Ectodermal cell (in vitro differentiated cells): ENCODE measurements around the gene BACH2.

ENCODE experiments used
- H3K27ac ChIP-seq: 2 replicates; pipeline ENCODE4 v1.7.0; 2013; ENCODE audit warnings: mild to moderate bottlenecking, low read depth, low read length; ENCODE audit not compliant: insufficient read depth, poor library complexity, severe bottlenecking
- H3K27me3 ChIP-seq: 2 replicates; pipeline ENCODE4 v1.7.0; 2013; ENCODE audit warnings: mild to moderate bottlenecking, low read length; ENCODE audit not compliant: insufficient read depth, control insufficient read depth, poor library complexity, severe bottlenecking
- H3K36me3 ChIP-seq: one replicate; pipeline ENCODE4 v1.7.0; 2013; ENCODE audit warnings: low read length; ENCODE audit not compliant: control insufficient read depth, insufficient read depth
- H3K4me1 ChIP-seq: one replicate; pipeline ENCODE4 v1.7.0; 2013; ENCODE audit warnings: low read length; ENCODE audit not compliant: control insufficient read depth, insufficient read depth
- H3K4me3 ChIP-seq: 2 replicates; pipeline ENCODE4 v1.7.0; 2013; ENCODE audit warnings: low read depth, low read length, control low read depth; ENCODE audit not compliant: insufficient read depth
- H3K9me3 ChIP-seq: 2 replicates; pipeline ENCODE4 v1.7.0; 2013; ENCODE audit warnings: mild to moderate bottlenecking, low read length, moderate library complexity; ENCODE audit not compliant: control insufficient read depth
- WGBS, 2 experiments: methylation state at CpG; one replicate each; pipeline ENCODE4 v1.1.7; 2013; ENCODE audit warnings: missing lambda C conversion rate in 2 of 2; 5-methylcytosine and 5-hydroxymethylcytosine counted together

Gene BACH2

GRCh38 chr6:89952105-89952671 lies 344.5 kb downstream of the BACH2 start:
- Histone ChIP-seq H3K4me3 (no peak overlapping the region), H3K27me3 (no peaks in the 10 kb centered on the region), H3K36me3 (no peaks in the 10 kb centered on the region), H3K27ac (no peak overlapping the region), H3K9me3 (no peaks in the 10 kb centered on the region), H3K4me1 (peaks cover 9% of the 10 kb centered on the region)
- WGBS, 2 experiments = 87 to 88% methylated on average over 6 of the region's 6 CpGs

GRCh38 chr6:89951574-89952104 lies 345.0 kb downstream of the BACH2 start:
- Histone ChIP-seq H3K4me1 (peaks cover 9% of the 10 kb centered on the region), H3K36me3 (no peaks in the 10 kb centered on the region), H3K4me3 (no peak overlapping the region), H3K27me3 (no peaks in the 10 kb centered on the region), H3K27ac (no peak overlapping the region), H3K9me3 (no peaks in the 10 kb centered on the region)
- WGBS, 2 experiments = 82 to 85% methylated on average over 15 of the region's 15 CpGs

- no peaks in the 10 kb centered on the region for H3K9me3 ChIP-seq
- no peaks in the 10 kb centered on the region for H3K27me3 ChIP-seq
- H3K27ac ChIP-seq = no peak overlapping the region
- WGBS, 2 experiments = 89 to 91% methylated on average over 15 of the region's 15 CpGs
- no peak overlapping the region for H3K4me3 ChIP-seq
- peaks cover 9% of the 10 kb centered on the region for H3K4me1 ChIP-seq
- H3K36me3 ChIP-seq = no peaks in the 10 kb centered on the region
Observed at GRCh38 chr6:89950879-89951391, 345.7 kb downstream of the BACH2 start.

GRCh38 chr6:89950446-89950845 lies 346.2 kb downstream of the BACH2 start:
- Histone ChIP-seq H3K27ac (no peak overlapping the region), H3K27me3 (no peaks in the 10 kb centered on the region), H3K36me3 (no peaks in the 10 kb centered on the region), H3K4me1 (peaks cover 9% of the 10 kb centered on the region), H3K9me3 (no peaks in the 10 kb centered on the region), H3K4me3 (no peak overlapping the region)
- 96% methylated on average over 17 of the region's 17 CpGs for WGBS, 2 experiments

- WGBS, 2 experiments = 92 to 94% methylated on average over 5 of the region's 5 CpGs
- no peaks in the 10 kb centered on the region for H3K36me3 ChIP-seq
Observed at GRCh38 chr6:89948876-89949275, 347.8 kb downstream of the BACH2 start.

GRCh38 chr6:89944826-89945407 lies 351.7 kb downstream of the BACH2 start:
- H3K36me3 ChIP-seq = no peaks in the 10 kb centered on the region
- 86 to 93% methylated on average over 1 of the region's 1 CpG for WGBS, 2 experiments
- no peak overlapping the region for H3K27ac ChIP-seq
- no peak overlapping the region for H3K4me3 ChIP-seq
- no peaks in the 10 kb centered on the region for H3K27me3 ChIP-seq
- H3K9me3 ChIP-seq = no peaks in the 10 kb centered on the region
- peaks cover 8% of the 10 kb centered on the region for H3K4me1 ChIP-seq

More at GRCh38 chr6:89948876-89949275, 347.8 kb downstream of the BACH2 start:
- no peaks in the 10 kb centered on the region for H3K9me3 ChIP-seq
- H3K4me1 ChIP-seq = peaks cover 6% of the 10 kb centered on the region
- H3K27me3 ChIP-seq = no peaks in the 10 kb centered on the region
- no peak overlapping the region for H3K27ac ChIP-seq
- H3K4me3 ChIP-seq = no peak overlapping the region

GRCh38 chr6:89944181-89944755 lies 352.4 kb downstream of the BACH2 start:
- WGBS, 2 experiments = 91 to 93% methylated on average over 4 of the region's 4 CpGs
- H3K4me3 ChIP-seq = no peak overlapping the region
- peaks cover 8% of the 10 kb centered on the region for H3K4me1 ChIP-seq
- H3K36me3 ChIP-seq = no peaks in the 10 kb centered on the region
- no peaks in the 10 kb centered on the region for H3K9me3 ChIP-seq
- H3K27ac ChIP-seq = no peak overlapping the region
- no peaks in the 10 kb centered on the region for H3K27me3 ChIP-seq

GRCh38 chr6:89942601-89943000 lies 354.0 kb downstream of the BACH2 start:
- H3K4me3 ChIP-seq = no peak overlapping the region
- H3K27ac ChIP-seq = no peak overlapping the region
- peaks cover 8% of the 10 kb centered on the region for H3K4me1 ChIP-seq
- H3K9me3 ChIP-seq = no peaks in the 10 kb centered on the region
- no peaks in the 10 kb centered on the region for H3K36me3 ChIP-seq
- no peaks in the 10 kb centered on the region for H3K27me3 ChIP-seq
- WGBS, 2 experiments = 96 to 97% methylated on average over 8 of the region's 8 CpGs

GRCh38 chr6:89941763-89942497 lies 354.7 kb downstream of the BACH2 start:
- no peak overlapping the region for H3K4me3 ChIP-seq
- H3K36me3 ChIP-seq = no peaks in the 10 kb centered on the region
- 95% methylated on average over 6 of the region's 6 CpGs for whole genome bisulfite sequencing, 2 experiments
- peaks cover 8% of the 10 kb centered on the region for H3K4me1 ChIP-seq
- no peaks in the 10 kb centered on the region for H3K9me3 ChIP-seq
- H3K27me3 ChIP-seq = no peaks in the 10 kb centered on the region
- H3K27ac ChIP-seq = no peak overlapping the region
